Hepatocyte (in vitro differentiated cells): ENCODE results near the gene TOP2B. TPM values are rescaled to one million over a fixed set of nuclear protein-coding genes. Genes with fewer than 3 reads are reported as not detected.

Experiments used
- DNase-seq: peaks from one replicate; pipeline ENCODE4 v3.0.0-alpha.2; 2016; ENCODE audit warnings: low spot score
- H2AFZ ChIP-seq: fragments of 200-600 bp; sonication (generic); 2 replicates; pipeline ENCODE4 v1.6.0; 2016; ENCODE audit warnings: antibody characterized with exemption, mild to moderate bottlenecking
- H3K27ac ChIP-seq: fragments of 200-600 bp; sonication (generic); 2 replicates; pipeline ENCODE4 v1.5.1; 2016; ENCODE audit warnings: mild to moderate bottlenecking
- H3K27me3 ChIP-seq: fragments of 200-600 bp; sonication (generic); 2 replicates; pipeline ENCODE4 v1.6.1; 2016
- H3K36me3 ChIP-seq: fragments of 200-600 bp; sonication (generic); replicated peaks from 2 replicates; pipeline ENCODE4 v1.5.1; 2016; ENCODE audit warnings: low read depth; ENCODE audit not compliant: insufficient read depth
- H3K4me1 ChIP-seq: fragments of 200-600 bp; sonication (generic); 2 replicates; pipeline ENCODE4 v1.5.1; 2016; ENCODE audit warnings: mild to moderate bottlenecking, moderate library complexity; ENCODE audit not compliant: insufficient read depth
- H3K4me2 ChIP-seq: fragments of 200-600 bp; sonication (generic); 2 replicates; pipeline ENCODE4 v1.6.0; 2016
- H3K4me3 ChIP-seq: fragments of 200-600 bp; sonication (generic); 2 replicates; pipeline ENCODE4 v1.5.1; 2016; ENCODE audit warnings: mild to moderate bottlenecking
- H3K79me2 ChIP-seq: fragments of 200-600 bp; sonication (generic); 2 replicates; pipeline ENCODE4 v1.6.0; 2017; ENCODE audit warnings: mild to moderate bottlenecking
- H3K9me2 ChIP-seq: fragments of 200-600 bp; sonication (generic); replicated peaks from 2 replicates; pipeline ENCODE4 v1.6.0; 2017; ENCODE audit warnings: mild to moderate bottlenecking; ENCODE audit not compliant: insufficient read depth
- H3K9me3 ChIP-seq: fragments of 200-600 bp; sonication (generic); 2 replicates; pipeline ENCODE4 v1.5.1; 2016; ENCODE audit warnings: low read depth, mild to moderate bottlenecking
- H4K20me1 ChIP-seq: fragments of 200-600 bp; sonication (generic); 2 replicates; pipeline ENCODE4 v1.6.0; 2016; ENCODE audit warnings: mild to moderate bottlenecking; ENCODE audit not compliant: insufficient read depth, poor library complexity, severe bottlenecking
- CTCF ChIP-seq: fragments of 200-600 bp; sonication (generic); IDR thresholded peaks from 2 replicates; pipeline ENCODE4 v1.5.1; 2016; ENCODE audit warnings: antibody characterized with exemption, mild to moderate bottlenecking; ENCODE audit not compliant: poor library complexity
- EZH2 ChIP-seq: fragments of 200-600 bp; sonication (generic); IDR thresholded peaks from 2 replicates; pipeline ENCODE4 v1.6.1; 2016; ENCODE audit warnings: antibody characterized with exemption, mild to moderate bottlenecking, borderline replicate concordance
- EZH2phosphoT487 ChIP-seq: fragments of 200-600 bp; sonication (generic); IDR thresholded peaks from one replicate; pipeline ENCODE4 v1.6.1; 2018; ENCODE audit warnings: antibody characterized with exemption, mild to moderate bottlenecking, low read depth, moderate library complexity; ENCODE audit not compliant: unreplicated experiment, severe bottlenecking
- WGBS: methylation state at CpG from one replicate; pipeline ENCODE4 v1.1.6; 2016; ENCODE audit warnings: low lambda C conversion rate; ENCODE audit errors: missing lambda C conversion rate; 5-methylcytosine and 5-hydroxymethylcytosine counted together
- polyA plus RNA-seq: library from polyadenylated mRNA; unstranded; fragments of >200 nt; fragmentation: Nextera tagmentation; extraction: Ambion mirVana; gene quantifications from 2 replicates; pipeline ENCODE4 v1.2.1, GENCODE V29; 2016
- total RNA-seq: library from RNA; depleted of rRNA; stranded (reverse); fragments of >200 nt; gene quantifications from 2 replicates; pipeline ENCODE4 v1.2.3, GENCODE V29; 2014

TOP2B gene
- total and polyA plus RNA-seq, 2 experiments from 2014 or later = 49.5 to 109 TPM

DNA sequence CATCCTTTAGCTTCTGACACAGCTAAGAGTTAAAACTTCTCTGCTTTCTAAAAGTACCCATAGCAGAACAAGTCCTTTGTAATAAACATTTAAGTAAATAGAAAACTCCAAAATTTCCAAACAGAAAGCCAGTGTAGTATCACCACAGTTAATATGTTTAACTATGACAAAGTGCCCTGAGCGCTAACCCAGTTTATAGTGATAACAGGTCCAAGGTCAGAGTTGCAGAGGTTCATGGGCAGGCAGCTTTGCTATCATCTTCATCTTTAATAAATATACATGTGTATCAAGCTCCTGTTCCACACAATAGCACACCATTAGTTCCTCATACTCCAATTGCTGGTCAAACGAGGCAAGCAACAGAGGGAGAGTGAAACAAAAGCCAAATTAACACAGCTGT, 12.4 kb upstream of the TOP2B start:
- TF ChIP-seq EZH2phosphoT487 (no peak), CTCF (no peak), EZH2 (no peak)
- Histone ChIP-seq H3K4me1 (no peaks in the 10 kb centered on the region), H3K36me3 (no peaks in the 10 kb centered on the region), H3K9me3 (no peaks in the 10 kb centered on the region), H3K27ac (no peak overlapping the region), H4K20me1 (no peaks in the 10 kb centered on the region), H2AFZ (no peak overlapping the region), H3K4me3 (no peak overlapping the region), H3K27me3 (no peaks in the 10 kb centered on the region), H3K9me2 (no peaks in the 10 kb centered on the region), H3K4me2 (peak overlapping the region; percentile 13), H3K79me2 (no peaks in the 10 kb centered on the region)
- DNase-seq = no peak
- WGBS = 59% methylated on average over 2 of the region's 2 CpGs

DNA sequence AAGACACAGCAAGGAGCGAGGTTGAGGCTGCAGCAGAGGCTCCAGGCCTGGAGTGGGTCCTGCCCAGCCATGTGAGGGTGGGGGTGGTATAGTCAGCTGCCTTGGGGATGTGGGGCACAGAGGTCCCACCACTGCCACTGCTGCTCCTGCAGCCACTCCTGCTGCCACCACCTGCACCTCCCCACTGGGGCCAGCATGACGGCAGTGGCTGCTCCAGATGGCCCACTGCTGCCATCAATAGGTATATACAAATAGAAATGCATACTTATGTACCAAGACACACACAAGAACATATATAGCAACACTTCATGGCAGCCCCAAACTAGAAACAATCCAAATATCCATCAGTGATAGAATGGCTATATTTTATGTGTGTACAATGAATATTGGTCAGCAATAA, 10.0 kb upstream of the TOP2B start:
- no peak overlapping the region for H3K4me2 ChIP-seq
- H3K27me3 ChIP-seq = no peaks in the 10 kb centered on the region
- H3K27ac ChIP-seq = no peak overlapping the region
- no peak for DNase-seq
- H3K36me3 ChIP-seq = no peaks in the 10 kb centered on the region
- no peaks in the 10 kb centered on the region for H3K9me2 ChIP-seq
- no peak for TF ChIP-seq EZH2
- TF ChIP-seq CTCF = no peak
- no peak for TF ChIP-seq EZH2phosphoT487
- no peaks in the 10 kb centered on the region for H4K20me1 ChIP-seq
- no peak overlapping the region for H2AFZ ChIP-seq
- H3K9me3 ChIP-seq = no peaks in the 10 kb centered on the region
- no peak overlapping the region for H3K4me3 ChIP-seq
- H3K79me2 ChIP-seq = no peaks in the 10 kb centered on the region
- WGBS = 86% methylated on average over 2 of the region's 2 CpGs
- no peaks in the 10 kb centered on the region for H3K4me1 ChIP-seq

DNA sequence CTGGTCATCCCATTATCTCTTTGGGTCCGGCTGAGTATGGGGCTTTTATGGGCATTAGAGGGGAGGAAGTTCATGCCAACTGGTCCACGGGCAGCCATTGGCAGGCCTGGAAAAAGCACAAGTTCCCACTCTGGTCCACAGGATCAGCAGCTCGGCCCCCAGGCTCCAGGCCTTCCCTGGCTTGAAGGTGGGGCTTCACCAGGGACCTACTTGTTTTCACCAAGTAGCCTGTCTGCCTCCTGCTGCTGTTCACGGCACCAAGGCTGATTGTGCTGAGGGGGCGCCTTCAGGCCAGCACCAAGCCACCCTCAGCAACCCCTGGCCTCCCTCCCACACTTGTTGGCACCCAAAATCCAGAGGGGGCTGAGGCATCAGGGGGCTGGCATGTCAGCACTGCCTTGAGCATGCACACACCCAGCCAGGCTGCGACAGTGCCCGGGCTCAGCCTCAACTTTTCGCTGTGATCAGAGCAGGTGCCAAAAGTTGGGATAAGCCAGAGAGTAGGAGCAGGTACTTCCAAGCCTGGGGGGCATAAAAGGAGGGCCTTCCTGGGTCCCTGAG, 9.1 kb upstream of the TOP2B start:
- H3K36me3 ChIP-seq = no peaks in the 10 kb centered on the region
- TF ChIP-seq EZH2 = no peak
- no peak for TF ChIP-seq CTCF
- no peak for TF ChIP-seq EZH2phosphoT487
- H3K9me2 ChIP-seq = no peaks in the 10 kb centered on the region
- H3K79me2 ChIP-seq = no peaks in the 10 kb centered on the region
- H3K4me1 ChIP-seq = no peaks in the 10 kb centered on the region
- no peaks in the 10 kb centered on the region for H3K27me3 ChIP-seq
- H3K4me2 ChIP-seq = no peak overlapping the region
- WGBS = 92% methylated on average over 8 of the region's 8 CpGs
- H4K20me1 ChIP-seq = no peaks in the 10 kb centered on the region
- H3K4me3 ChIP-seq = no peak overlapping the region
- H3K27ac ChIP-seq = no peak overlapping the region
- H3K9me3 ChIP-seq = no peaks in the 10 kb centered on the region
- no peak overlapping the region for H2AFZ ChIP-seq
- no peak for DNase-seq
